Right lung (tissue), 5 donors: ENCODE measurements around the gene ADPGK. TPM values are rescaled to one million over a fixed set of nuclear protein-coding genes. Genes with fewer than 3 reads are reported as not detected.
"Not testable (repeated sequence)": the region's sequence is repeated elsewhere in the genome, so short reads cannot be mapped to it uniquely, and the experiment has no call there.

Experiments
- DNase-seq, 2 donors: peaks; one replicate each; pipeline ENCODE4 v3.0.0-alpha.2; 2013
- polyA plus RNA-seq, 5 donors: library from polyadenylated mRNA; unstranded; fragments of 120-200 nt; gene quantifications; one replicate each; pipeline versions ENCODE4 v1.2.1 to v1.2.3, GENCODE V29; 2013; ENCODE audit warnings: inconsistent platforms in 1 of 5, low replicate concordance in 1 of 5; ENCODE audit not compliant: insufficient read length in 5 of 5, insufficient read depth in 1 of 5

ADPGK gene
- polyA plus RNA-seq, 5 donors, result 63.6 to 81.9 (median 69.9) TPM

GRCh38 chr15:72758182-72758581, 25.4 kb downstream of the ADPGK start:
- no peak for DNase-seq

- no peak for DNase-seq
Measured at GRCh38 chr15:72754096-72754495, 29.5 kb downstream of the ADPGK start.

GRCh38 chr15:72751751-72752455, 31.7 kb downstream of the ADPGK start:
- DNase-seq, result no peak

GRCh38 chr15:72749700-72750099, 33.9 kb downstream of the ADPGK start:
- DNase-seq, result no peak

GRCh38 chr15:72740219-72740618, 43.3 kb downstream of the ADPGK start:
- no peak for DNase-seq

- no peak for DNase-seq
Measured at GRCh38 chr15:72737723-72738122, 45.8 kb downstream of the ADPGK start.

GRCh38 chr15:72737061-72737460, 46.5 kb downstream of the ADPGK start:
- no peak for DNase-seq

GRCh38 chr15:72735111-72735510, 48.4 kb downstream of the ADPGK start:
- DNase-seq, result no peak

GRCh38 chr15:72733941-72734738, 49.4 kb downstream of the ADPGK start:
- DNase-seq, result no peak

GRCh38 chr15:72732516-72732915, 51.0 kb downstream of the ADPGK start:
- no peak for DNase-seq

GRCh38 chr15:72732086-72732485, 51.5 kb downstream of the ADPGK start:
- DNase-seq, result no peak

GRCh38 chr15:72728821-72729220, 54.7 kb downstream of the ADPGK start:
- DNase-seq, result no peak

GRCh38 chr15:72728249-72728648, 55.3 kb downstream of the ADPGK start:
- DNase-seq, result not testable (repeated sequence)

GRCh38 chr15:72727154-72727553, 56.4 kb downstream of the ADPGK start:
- DNase-seq, result no peak

GRCh38 chr15:72725851-72726250, 57.7 kb downstream of the ADPGK start:
- not testable (repeated sequence) for DNase-seq

- no peak for DNase-seq
Measured at GRCh38 chr15:72725446-72725845, 58.1 kb downstream of the ADPGK start.

GRCh38 chr15:72724028-72724427, 59.5 kb downstream of the ADPGK start:
- no peak for DNase-seq

- peak; percentile 7 to 26 for DNase-seq
Measured at GRCh38 chr15:72722071-72722696, 61.4 kb downstream of the ADPGK start.

- not testable (repeated sequence) for DNase-seq
Measured at GRCh38 chr15:72708551-72709303, 74.8 kb downstream of the ADPGK start.

GRCh38 chr15:72706266-72706665, 77.3 kb downstream of the ADPGK start:
- no peak for DNase-seq
